Ramos (cell line): Measurements from ENCODE around the gene WNT7B.

Experiments
- in situ Hi-C: fragments of 300-500 bp; cut with MboI; formaldehyde crosslinking; loops from one replicate; pipeline ENCODE4 v1.14.3; 2022; ENCODE audit warnings: low sequenced_read_pairs; ENCODE audit not compliant: unreplicated experiment

The WNT7B gene

DNA sequence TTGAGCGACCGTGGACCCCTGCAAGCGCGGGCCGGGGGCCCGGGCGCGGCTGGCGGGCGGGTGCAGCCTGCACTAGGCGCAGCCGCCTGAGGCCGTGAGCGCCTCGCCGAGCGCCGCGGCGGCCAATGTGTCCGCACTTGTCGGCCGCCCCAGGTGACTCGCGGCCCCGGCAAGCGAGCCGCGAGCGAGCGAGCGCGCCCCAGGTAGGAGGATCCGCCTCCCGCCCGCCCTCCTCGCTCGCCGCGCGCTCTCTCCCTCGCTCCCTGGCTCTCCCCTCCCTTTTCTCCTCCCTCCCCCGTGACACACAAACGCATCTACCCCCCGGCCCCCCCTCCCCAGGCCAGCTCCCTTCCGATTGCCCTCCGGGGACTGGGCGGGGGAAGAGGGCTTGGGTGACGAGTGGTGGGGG, at the start of gene WNT7B:
WNT7B (minus strand) TSS at position 160 of the 409 bp plus-strand sequence. CDS start 408 bp downstream, outside the sequence.
- in situ Hi-C loops = no loop called here

DNA sequence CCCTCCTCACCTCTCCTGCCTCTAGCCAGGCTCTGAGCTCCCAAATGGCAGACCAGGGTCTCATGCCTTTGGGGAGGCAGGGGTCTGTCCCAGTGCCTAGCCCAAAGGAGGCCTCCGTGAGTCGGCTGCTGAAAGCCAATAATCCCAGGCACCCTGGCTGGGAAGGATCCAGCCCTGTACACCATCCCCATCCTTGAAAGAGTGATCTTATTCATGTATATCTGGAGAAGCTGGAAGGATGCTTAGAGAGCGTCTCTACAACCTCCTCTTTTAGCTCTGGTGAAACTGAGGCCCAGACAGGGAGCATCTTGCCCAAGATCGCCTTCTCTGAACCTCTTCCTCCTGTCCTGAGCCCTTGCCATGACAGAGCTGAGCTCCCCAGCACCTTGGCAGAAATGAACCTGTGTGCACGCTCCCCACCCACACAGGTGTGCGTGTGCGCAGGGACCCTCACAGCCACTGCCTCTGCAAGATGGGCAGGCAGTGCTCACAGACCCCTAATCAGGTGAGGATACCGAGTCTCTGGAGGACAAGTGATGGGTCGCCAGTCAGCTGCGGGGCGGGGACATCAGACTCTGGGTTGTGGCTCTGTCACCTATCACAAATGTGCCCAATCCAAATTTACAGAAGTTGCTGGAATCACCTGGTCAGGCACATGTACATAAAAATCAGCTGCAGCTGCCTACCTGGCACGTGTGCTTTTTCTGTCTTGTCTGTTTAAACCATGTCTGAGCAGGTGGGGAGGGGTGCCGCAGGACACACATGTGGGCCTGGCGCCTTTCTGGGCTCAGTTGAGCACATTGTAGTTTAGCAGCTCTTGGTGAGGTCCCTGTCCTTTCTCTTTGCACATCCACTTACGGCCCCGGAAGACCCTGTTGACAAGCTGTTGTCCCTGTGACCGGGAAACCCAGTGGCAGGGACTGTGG, 49.3 kb upstream of the WNT7B start:
- in situ Hi-C loops = no loop called here

DNA sequence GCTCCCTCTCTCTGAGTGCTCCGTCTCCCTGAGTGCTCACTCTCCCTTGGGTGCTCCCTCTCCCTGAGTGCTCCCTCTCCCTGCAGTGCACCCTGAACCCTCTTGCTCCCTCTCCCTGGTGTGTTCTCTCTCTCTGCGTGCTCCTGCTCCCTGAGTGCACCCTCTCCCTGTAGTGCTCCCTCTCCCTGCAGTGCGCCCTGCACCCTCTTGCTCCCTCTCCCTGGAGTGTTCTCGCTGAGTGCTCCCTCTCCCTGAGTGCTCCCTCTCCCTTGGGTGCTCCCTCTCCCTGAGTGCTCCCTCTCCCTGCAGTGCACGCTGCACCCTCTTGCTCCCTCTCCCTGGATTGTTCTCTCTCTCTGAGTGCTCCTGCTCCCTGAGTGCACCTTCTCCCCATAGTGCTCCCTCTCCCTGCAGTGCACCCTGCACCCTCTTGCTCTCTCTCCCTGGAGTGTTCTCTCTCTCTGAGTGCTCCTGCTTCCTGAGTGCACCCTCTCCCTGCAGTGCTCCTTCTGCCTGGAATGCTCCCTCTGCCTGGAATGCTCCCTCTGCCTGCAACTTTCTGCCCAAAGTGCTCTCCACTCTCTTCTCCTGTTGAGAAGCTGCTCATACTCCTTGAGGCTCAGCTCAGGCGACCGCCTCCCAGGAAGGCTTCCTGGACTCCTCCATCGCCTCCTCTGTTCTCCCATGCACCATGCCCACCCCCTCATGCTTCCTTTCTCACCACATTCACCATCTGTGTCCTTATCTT, 48.4 kb upstream of the WNT7B start:
- in situ Hi-C loops = no loop called here

- in situ Hi-C loops = no loop called here
These were observed 47.3 kb upstream of the WNT7B start for GRCh38 chr22:46024136-46024840.

DNA sequence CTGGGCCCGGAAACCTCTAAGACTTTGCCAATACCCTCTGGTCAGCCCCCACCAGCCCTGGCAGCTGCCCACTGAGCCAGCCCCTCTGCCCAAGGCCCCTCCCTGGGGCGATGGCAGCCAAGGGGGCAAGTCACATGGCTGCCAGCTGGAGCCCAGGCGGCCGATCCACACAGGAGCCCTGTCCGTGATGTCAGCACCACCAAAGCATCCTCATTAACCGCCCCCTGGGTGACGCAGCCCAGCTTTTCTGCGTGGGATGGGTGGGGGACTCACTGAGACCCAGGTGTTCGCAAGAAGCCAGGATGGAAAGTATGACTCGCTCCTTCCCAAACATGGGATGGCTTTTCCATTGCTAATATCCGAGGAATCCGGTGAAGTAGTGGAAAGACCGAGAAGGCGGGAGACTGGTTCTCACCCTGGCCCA, 46.6 kb upstream of the WNT7B start:
- in situ Hi-C loops = no loop called here

DNA sequence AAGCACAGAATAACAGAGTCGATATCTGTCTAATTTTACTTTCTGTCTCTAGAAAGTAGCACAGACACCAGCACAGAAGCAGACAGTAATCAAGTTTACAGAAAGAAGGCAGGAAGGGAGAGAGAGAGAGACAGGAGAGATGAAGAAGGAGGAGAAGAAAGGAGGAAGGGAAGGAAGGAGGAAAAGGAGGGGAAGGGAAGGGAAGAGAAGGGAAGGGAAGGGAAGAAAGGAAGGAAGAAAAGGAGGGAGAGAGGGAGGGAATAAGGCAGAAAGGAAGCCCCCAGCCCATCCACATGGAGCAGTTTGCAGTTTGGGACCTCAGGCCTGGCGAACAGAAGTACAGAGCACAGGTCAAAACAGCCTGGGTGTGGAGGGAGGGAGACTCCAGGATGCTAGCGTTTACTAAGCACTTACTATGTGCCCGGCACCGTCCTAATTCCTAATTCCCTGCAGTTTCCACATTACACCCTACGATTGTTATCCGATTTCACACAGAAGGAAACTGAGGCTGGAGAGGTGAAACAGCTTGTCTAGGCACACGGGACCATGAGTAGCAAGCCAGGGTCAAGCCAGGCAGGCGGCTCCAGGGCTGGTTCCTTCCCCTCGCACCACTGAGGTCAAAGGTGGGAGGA, 46.0 kb upstream of the WNT7B start:
- in situ Hi-C loops = no loop called here

DNA sequence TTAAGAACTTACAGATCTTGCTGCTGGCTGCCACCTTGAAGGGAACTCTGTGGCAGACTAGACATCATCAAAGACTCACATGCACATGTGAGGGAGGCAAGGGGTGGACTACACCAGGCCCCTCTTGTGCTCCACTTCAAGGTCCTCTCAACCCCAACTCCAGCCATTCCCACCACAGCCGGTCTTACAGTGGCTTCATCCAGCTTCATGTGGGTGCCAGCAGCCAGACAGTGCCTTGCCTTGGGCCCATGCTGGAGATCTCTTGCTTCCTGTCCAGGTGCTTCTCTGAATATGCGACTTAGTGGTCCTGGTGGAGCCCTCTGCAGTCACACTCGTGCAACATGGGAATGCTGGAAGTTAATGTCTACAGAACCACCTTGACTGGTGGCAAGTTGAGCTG, 44.6 kb upstream of the WNT7B start:
- in situ Hi-C loops = no loop called here

DNA sequence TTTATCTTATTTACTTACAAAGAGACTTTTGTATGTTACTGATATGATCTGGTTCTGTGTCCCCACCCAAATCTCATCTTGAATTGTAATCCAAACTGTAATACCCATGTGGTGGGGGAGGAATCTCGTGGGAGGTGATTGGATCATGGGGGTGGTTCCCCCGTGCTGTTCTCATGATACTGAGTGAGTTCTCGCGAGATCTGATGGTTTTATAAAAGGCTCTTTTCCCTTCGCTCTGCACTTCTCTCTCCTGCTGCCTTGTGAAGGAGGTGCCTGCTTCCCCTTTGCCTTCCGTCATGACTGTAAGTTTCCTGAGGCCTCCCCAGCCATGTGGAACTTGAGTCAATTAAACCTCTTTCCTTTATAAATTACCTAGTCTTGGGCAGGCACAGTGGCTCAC, 42.4 kb upstream of the WNT7B start:
- in situ Hi-C loops = loop anchor here (10.0 kb wide), 1 partner anchor 295 kb away; no protein-coding TSS in a partner anchor

DNA sequence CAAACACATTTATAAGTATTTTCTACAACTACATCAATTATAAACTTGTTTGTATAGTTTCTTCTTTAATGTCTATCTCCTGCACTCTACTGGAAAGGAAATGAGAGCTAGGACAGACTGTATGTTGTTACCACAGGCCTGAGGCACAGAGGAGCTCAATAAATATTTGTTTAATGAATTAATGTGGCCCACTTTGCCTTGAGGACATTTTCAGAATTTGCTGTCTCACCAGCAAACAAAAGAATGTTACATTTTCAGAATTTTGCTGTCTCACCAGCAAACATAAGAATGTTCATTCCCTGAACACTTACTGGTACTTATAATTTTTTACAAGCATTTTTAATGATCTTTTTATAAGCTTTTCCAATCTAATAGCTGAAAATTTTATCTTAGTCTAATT, 41.9 kb upstream of the WNT7B start:
- in situ Hi-C loops = loop anchor here (10.0 kb wide), 1 partner anchor 296 kb away; no protein-coding TSS in a partner anchor

- in situ Hi-C loops = loop anchor here (10.0 kb wide), 1 partner anchor 298 kb away; no protein-coding TSS in a partner anchor
These were observed 40.2 kb upstream of the WNT7B start for GRCh38 chr22:46017166-46017565.

DNA sequence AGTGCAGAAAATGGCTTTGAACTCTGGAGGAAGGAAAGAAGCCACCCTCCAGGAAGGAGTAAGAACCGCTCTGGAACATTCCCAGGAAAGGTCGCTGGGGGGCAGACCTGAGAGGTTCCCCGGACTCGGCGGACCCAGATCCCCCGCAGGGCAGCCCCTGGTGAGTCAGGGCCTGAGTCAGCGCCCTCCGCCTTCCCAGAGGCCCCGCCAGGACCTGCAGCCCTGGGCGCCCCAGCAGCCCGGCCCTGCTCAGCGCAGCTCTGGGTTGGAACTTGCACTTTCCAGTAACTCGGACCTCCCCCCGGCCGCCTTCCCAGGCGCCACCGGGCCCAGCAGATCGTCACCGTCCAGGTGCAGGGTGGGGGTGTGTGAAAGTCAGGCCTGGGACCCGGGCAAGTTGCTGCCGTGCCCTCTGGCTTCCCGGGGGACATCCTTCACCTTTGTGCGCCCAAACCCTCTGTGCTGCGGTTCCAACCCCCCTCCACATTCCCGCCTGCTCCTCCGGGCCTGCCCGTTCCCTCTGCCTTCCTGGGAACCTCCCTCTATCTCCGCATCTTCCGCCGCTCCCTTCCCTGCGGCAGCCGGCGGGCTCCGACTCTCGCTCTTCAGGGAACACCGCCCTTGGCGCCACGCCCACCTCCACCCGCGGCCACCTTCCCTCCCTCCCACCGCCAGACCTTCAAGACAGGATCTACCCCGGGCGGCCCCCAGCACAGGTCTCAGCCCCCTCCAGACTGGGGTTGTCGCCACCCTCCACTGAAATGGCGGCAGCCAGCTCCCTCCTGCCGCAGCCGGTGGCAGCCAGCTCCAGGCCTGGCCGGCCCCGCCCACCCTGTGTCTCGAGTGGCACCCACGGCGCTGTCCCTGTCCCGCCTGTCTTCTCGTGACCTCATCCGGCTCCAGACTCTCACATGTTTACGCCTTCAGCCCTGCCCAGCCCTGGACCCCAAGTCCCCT, 36.8 kb upstream of the WNT7B start:
- in situ Hi-C loops = loop anchor here (10.0 kb wide), 1 partner anchor 301 kb away; no protein-coding TSS in a partner anchor

DNA sequence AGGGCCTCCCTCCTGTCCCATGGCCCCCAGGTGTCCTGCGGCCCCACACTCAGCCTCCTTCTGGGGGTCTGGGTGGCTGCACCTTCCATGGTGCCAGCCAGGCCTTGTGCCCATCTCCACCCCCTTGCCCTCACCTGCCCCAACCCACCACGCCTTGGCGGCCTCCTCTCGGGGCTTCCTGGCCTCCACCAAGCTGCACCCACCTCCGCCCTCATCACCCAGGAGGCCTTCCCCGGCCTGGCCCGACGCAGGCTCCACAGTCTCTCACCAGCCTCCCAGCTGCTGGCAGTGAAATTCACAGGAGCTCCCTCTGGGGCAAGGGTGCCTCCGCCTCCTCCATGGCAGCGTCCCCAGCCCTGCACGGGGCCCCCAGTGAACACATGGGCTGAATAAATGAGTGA, 35.9 kb upstream of the WNT7B start:
- in situ Hi-C loops = loop anchor here (10.0 kb wide), 1 partner anchor 302 kb away; no protein-coding TSS in a partner anchor

DNA sequence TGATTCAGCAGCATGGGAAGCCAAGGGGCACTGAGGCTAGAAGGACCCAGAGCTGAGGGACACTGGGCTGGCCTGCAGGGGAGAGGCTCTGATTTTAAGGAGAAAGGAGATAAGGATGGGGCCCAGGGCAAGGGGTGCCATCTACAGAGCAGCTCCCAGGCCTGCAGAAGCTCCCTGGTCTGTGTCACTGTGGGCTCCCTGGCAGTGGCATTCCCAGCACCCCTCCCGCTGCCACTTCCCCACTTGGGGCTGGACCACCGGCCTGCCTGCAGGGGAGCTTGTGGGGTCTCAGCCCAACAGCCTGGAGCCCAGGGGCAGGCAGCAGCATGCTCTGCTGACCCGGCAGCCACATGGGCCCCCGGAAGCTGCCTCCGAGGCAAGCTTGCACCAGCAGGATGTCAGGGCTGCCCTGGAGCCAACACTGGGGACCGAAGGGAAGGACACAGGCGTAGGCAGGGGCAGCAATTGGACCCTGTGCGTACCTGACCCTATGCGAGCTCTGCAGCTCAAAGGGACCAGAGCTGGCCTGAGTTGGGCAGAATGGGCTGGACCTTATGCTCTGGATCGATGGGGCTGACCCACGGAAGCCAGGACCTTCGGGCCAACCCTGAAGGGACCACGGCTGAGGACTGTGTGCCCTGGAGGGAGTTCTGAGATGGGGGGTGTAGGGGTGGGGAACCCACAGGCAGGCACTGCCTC, 35.4 kb upstream of the WNT7B start:
- in situ Hi-C loops = loop anchor here (10.0 kb wide), 1 partner anchor 302 kb away; no protein-coding TSS in a partner anchor

DNA sequence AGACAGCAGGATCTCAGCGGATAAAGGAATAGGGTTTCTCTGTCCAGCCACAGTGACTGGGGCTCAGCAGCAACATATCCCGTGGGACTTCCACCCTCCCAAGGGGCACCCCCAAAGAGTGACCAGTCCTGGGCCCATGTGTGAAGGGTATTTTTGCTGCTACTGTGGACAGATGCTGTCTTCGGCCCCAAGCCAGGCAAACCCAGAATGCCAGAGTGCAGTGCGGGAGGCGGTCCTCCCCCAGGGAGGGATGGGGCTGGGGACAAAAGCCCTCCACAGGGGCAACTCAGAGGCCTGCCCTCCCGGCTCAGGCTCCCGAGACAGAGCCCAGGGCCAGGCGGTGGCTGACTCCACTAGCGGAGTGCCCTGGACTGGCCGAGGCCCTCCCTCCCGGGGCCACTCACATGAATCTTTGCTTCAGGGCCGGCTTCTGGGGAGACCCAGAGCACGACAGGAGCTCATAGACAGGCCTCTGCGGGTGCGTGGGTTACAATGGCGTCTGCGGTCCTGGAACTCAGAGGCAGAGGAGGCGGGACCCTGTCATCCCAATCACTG, 34.7 kb upstream of the WNT7B start:
- in situ Hi-C loops = loop anchor here (10.0 kb wide), 1 partner anchor 303 kb away; no protein-coding TSS in a partner anchor

DNA sequence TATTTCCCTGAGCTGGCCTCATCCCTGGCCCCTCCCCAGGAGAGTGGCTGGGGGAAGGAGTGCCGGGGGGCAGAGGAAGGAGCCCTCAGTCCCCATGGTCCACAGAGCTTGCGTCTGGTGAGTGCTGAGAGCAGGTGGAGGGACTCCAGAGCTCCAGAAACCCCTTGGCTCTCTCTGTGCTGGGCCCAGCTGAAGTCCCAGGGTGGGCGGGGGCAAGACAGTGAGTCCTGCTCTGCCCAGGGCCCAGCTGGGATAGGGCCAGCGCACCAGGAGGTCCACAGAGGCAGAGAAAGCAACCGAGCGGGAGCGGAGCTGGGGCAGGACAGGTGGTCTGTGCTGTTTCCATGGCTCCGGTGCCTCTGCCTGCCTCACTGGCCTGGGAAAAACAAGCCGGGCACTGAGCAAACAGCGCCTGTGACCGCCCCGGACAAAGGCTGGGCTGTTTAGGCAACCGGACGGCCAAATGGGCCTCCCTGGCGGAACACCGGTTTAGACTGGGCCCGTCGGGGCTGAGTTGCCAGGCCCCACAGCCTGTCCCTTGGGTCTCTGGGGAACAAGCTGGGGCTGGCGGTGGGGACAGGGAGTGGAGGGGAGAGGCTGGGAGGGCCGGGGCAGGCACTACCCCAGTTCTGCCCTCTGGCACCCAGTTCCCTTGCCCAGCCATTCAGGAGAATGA, 34.1 kb upstream of the WNT7B start:
- in situ Hi-C loops = loop anchor here (10.0 kb wide), 1 partner anchor 304 kb away; no protein-coding TSS in a partner anchor

GRCh38 chr22:46010207-46010867, 33.4 kb upstream of the WNT7B start:
- in situ Hi-C loops = loop anchor here (10.0 kb wide), 1 partner anchor 304 kb away; no protein-coding TSS in a partner anchor
